ENCODE results near the gene RAD51B.

GRCh38 chr14:68607867-68608573 is 788.4 kb downstream of the RAD51B start:
- TF ChIP-seq CTCF (IDR thresholded peaks at IDR 0.05) (no peak), POLR2A (IDR thresholded peaks at IDR 0.05) (no peak)
